ENCODE data around the gene GAK. TPM values are rescaled to one million over a fixed set of nuclear protein-coding genes. Genes with fewer than 3 reads are reported as not detected.

GAK gene
- total RNA-seq, 2 donors from 2014 or later, result 104 to 121 TPM

- Histone ChIP-seq H3K9me3 (ENCODE audit: control insufficient read depth, low read length) (no peaks in the 10 kb centered on the region), H3K4me1 (ENCODE audit: control insufficient read depth, insufficient read depth, low read length) (no peaks in the 10 kb centered on the region), H3K27ac (ENCODE audit: low read depth, low read length) (no peak overlapping the region), H3K4me3 (ENCODE audit: low read length) (no peak overlapping the region), H3K36me3 (ENCODE audit: control insufficient read depth, insufficient read depth, low read length) (no peaks in the 10 kb centered on the region), H3K27me3 (ENCODE audit: control insufficient read depth, insufficient read depth, low read length, poor library complexity, severe bottlenecking) (no peaks in the 10 kb centered on the region), H3K9ac (ENCODE audit: extremely low read depth, low read length, poor library complexity, severe bottlenecking) (no peak overlapping the region)
- H3K27me3 Mint-ChIP-seq (ENCODE audit: insufficient read depth), result no peaks in the 10 kb centered on the region
- no peaks in the 10 kb centered on the region for H3K9me3 Mint-ChIP-seq
- H3K36me3 Mint-ChIP-seq (ENCODE audit: low read depth), result peaks cover 15% of the 10 kb centered on the region
- TF ChIP-seq CTCF (conservative IDR thresholded peaks at IDR 0.05), result no peak
- no peak overlapping the region for H3K4me3 Mint-ChIP-seq
- no peak for DNase-seq
- H3K27ac Mint-ChIP-seq, result no peak overlapping the region
- 86 to 87% methylated on average over 14 to 16 of the region's 16 CpGs for WGBS, 2 experiments (ENCODE audit: insufficient coverage in 1 of 2, insufficient read length in 1 of 2)
- no peaks in the 10 kb centered on the region for H3K4me1 Mint-ChIP-seq
Measured at GRCh38 chr4:960140-960635, 28.1 kb upstream of the GAK start.

- no peak overlapping the region for H3K27ac Mint-ChIP-seq
- no peak overlapping the region for H3K27ac ChIP-seq (ENCODE audit: low read depth, low read length)
- no peaks in the 10 kb centered on the region for H3K27me3 Mint-ChIP-seq (ENCODE audit: insufficient read depth)
- no peak overlapping the region for H3K9ac ChIP-seq (ENCODE audit: extremely low read depth, low read length, poor library complexity, severe bottlenecking)
- no peaks in the 10 kb centered on the region for H3K36me3 ChIP-seq (ENCODE audit: control insufficient read depth, insufficient read depth, low read length)
- H3K4me1 ChIP-seq (ENCODE audit: control insufficient read depth, insufficient read depth, low read length), result no peaks in the 10 kb centered on the region
- no peaks in the 10 kb centered on the region for H3K9me3 Mint-ChIP-seq
- H3K4me1 Mint-ChIP-seq, result no peaks in the 10 kb centered on the region
- H3K27me3 ChIP-seq (ENCODE audit: control insufficient read depth, insufficient read depth, low read length, poor library complexity, severe bottlenecking), result no peaks in the 10 kb centered on the region
- H3K9me3 ChIP-seq (ENCODE audit: control insufficient read depth, low read length), result no peaks in the 10 kb centered on the region
- peaks cover 15% of the 10 kb centered on the region for H3K36me3 Mint-ChIP-seq (ENCODE audit: low read depth)
- no peak for DNase-seq
- H3K4me3 Mint-ChIP-seq, result no peak overlapping the region
- no peak overlapping the region for H3K4me3 ChIP-seq (ENCODE audit: low read length)
- 85 to 93% methylated on average over 14 to 24 of the region's 24 CpGs for WGBS, 2 experiments (ENCODE audit: insufficient coverage in 1 of 2, insufficient read length in 1 of 2)
- no peak for TF ChIP-seq CTCF (conservative IDR thresholded peaks at IDR 0.05)
Measured at GRCh38 chr4:959338-960139, 27.4 kb upstream of the GAK start.

GRCh38 chr4:958696-959337, 26.7 kb upstream of the GAK start:
- H3K27ac ChIP-seq (ENCODE audit: low read depth, low read length), result no peak overlapping the region
- 92 to 93% methylated on average over 10 to 17 of the region's 17 CpGs for WGBS, 2 experiments (ENCODE audit: insufficient coverage in 1 of 2, insufficient read length in 1 of 2)
- DNase-seq, result no peak
- H3K27ac Mint-ChIP-seq, result no peak overlapping the region
- H3K4me1 Mint-ChIP-seq, result no peaks in the 10 kb centered on the region
- no peak for TF ChIP-seq CTCF (conservative IDR thresholded peaks at IDR 0.05)
- H3K9ac ChIP-seq (ENCODE audit: extremely low read depth, low read length, poor library complexity, severe bottlenecking), result no peak overlapping the region
- no peaks in the 10 kb centered on the region for H3K36me3 ChIP-seq (ENCODE audit: control insufficient read depth, insufficient read depth, low read length)
- H3K4me3 Mint-ChIP-seq, result no peak overlapping the region
- no peak overlapping the region for H3K4me3 ChIP-seq (ENCODE audit: low read length)
- H3K4me1 ChIP-seq (ENCODE audit: control insufficient read depth, insufficient read depth, low read length), result no peaks in the 10 kb centered on the region
- H3K9me3 ChIP-seq (ENCODE audit: control insufficient read depth, low read length), result no peaks in the 10 kb centered on the region
- H3K27me3 Mint-ChIP-seq (ENCODE audit: insufficient read depth), result no peaks in the 10 kb centered on the region
- no peaks in the 10 kb centered on the region for H3K27me3 ChIP-seq (ENCODE audit: control insufficient read depth, insufficient read depth, low read length, poor library complexity, severe bottlenecking)
- H3K36me3 Mint-ChIP-seq (ENCODE audit: low read depth), result peaks cover 20% of the 10 kb centered on the region
- no peaks in the 10 kb centered on the region for H3K9me3 Mint-ChIP-seq
